ENCODE measurements around the gene SFTPA2.
"Not testable (repeated sequence)": the region's sequence is repeated elsewhere in the genome, so short reads cannot be mapped to it uniquely, and the experiment has no call there.

Gene SFTPA2

GRCh38 chr10:79556961-79557360 is 3.2 kb downstream of the SFTPA2 start:
- DNase-seq: not testable (repeated sequence)

GRCh38 chr10:79555354-79556309 is 4.6 kb downstream of the SFTPA2 start:
- no peak for DNase-seq

GRCh38 chr10:79552143-79552542 is 8.1 kb downstream of the SFTPA2 start:
- DNase-seq: no peak

GRCh38 chr10:79547973-79548372 is 12.2 kb downstream of the SFTPA2 start:
- no peak for DNase-seq

GRCh38 chr10:79547128-79547527 is 13.1 kb downstream of the SFTPA2 start:
- DNase-seq: not testable (repeated sequence)

GRCh38 chr10:79544926-79545659 is 15.1 kb downstream of the SFTPA2 start:
- DNase-seq: not testable (repeated sequence)

DNA sequence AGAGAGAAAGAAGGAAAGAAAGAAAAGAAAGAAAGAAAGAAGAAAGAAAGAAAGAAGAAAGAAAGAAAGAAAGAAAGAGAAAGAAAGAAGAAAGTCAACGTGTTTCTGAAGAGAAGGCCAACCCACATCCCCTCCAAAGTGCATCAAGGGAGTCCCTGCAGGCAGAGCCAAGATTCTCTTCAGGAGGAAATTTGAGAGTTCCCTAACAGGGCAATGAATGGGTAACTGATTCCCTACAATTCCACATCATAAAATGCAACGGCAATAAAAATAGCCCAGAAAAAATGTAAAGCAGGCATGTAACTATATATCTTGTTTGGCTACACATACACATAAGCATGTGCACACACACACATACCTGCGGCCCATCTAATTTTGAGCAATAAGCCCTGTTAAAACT is 15.8 kb downstream of the SFTPA2 start:
- DNase-seq: not testable (repeated sequence)

DNA sequence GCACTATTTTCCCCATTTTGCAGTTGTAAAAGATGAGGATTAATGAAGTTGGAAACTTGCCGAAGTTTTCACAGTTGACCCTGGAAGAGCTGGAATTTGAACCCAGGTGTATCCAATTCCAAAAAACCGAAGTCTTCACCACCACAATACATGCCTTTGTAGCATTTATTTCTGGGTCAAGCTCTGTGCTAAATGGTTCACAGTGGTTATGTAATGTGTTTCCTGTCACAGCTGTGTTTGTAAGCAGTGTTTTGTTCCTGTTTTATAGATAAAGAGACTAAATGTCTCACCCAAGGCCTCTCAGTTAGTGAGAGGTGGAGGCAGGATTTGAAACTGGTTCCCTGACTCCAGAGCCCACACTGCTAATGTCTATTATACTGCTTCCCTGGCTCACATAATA is 17.6 kb downstream of the SFTPA2 start:
- no peak for DNase-seq

DNA sequence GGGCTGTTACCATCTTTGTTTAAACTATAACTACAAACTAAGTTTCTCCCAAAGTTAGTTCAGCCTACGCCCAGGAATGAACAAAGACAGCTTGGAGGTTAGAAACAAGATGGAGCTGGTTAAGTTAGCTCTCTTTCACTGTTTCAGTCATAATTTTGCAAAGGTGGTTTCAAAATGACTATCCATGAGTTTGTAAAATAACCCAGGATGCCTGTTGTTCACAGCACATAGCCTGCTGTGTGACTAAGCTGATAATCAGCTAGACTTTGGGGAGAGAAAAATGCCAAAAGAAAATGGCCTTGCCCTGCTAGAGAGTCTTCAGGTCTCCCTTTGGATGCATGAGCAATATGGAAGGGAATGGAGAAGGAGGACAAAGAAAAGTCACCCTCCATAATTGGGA is 19.3 kb downstream of the SFTPA2 start:
- DNase-seq: not testable (repeated sequence)

DNA sequence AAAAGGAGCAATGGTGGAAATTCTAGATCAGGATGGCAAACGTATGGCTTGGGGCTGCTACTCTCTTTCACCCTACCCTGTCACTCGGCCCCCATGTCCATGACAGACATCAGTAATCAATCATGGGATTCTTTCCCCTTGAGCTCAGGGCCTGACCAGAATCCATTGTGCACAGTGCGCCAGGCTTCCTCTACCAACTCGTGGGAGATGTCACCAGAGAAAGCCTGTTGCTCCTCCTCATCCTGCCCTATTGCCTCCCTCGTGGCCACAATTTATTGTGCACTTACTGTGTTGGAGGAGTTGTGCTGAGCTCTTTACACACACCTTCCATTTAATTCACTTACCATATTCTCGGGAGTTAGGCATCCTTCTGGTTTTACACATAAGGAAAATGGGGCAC is 21.9 kb downstream of the SFTPA2 start:
- DNase-seq: not testable (repeated sequence)

- not testable (repeated sequence) for DNase-seq
Observed at GRCh38 chr10:79533903-79534175, 26.4 kb downstream of the SFTPA2 start.

DNA sequence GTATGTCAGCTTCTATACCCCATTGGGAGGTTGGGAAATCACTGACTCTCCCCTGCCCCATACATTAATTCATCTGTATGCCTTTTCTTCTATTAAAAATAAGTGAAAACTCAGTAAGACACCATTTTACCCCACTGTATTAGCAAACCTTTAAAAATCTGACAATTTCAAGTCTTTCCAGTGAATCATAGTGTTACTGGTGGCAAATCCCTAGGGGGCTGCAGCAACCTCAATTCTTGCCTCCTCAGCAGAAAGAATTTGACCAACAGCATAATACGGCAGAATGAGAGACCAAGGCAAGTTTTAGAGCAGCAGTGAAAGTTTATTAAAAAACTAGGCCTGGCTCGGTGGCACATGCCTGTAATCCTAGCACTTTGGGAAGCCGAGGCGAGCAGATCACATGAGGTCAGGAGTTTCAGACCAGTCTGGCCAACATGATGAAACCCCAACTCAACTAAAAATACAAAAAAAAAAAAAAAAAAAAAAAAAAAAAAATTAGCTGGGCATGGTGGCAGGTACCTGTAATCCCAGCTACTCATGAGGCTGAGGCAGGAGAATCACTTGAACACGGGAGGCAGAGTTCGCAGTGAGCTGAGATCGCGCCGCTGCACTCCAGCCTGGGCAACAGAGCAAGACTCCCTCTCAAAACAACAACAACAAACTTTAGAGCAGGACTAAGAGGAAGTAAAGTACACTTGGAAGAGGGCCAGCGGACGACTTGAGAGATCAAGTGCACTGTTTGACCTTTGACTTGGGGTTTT is 26.9 kb downstream of the SFTPA2 start:
- not testable (repeated sequence) for DNase-seq

DNA sequence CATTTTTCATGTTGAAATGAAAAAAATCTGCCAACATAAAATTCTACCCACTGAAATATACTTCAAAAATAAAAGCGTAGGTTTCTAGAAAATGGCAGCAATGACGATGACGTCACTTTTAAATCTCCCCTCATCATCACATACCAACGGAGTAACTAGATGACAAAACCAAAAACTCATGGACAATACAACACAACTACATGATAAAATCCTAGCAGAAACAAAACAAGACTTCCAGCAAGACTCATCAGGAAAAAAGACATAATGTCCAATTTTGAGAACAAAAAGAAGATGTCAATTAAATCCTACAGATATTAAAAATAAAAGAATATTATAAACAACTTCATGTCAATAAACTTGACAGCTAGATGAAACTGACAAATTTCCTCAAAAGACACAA is 31.9 kb downstream of the SFTPA2 start:
- not testable (repeated sequence) for DNase-seq

- not testable (repeated sequence) for DNase-seq
Observed at GRCh38 chr10:79525049-79525710, 35.0 kb downstream of the SFTPA2 start.

DNA sequence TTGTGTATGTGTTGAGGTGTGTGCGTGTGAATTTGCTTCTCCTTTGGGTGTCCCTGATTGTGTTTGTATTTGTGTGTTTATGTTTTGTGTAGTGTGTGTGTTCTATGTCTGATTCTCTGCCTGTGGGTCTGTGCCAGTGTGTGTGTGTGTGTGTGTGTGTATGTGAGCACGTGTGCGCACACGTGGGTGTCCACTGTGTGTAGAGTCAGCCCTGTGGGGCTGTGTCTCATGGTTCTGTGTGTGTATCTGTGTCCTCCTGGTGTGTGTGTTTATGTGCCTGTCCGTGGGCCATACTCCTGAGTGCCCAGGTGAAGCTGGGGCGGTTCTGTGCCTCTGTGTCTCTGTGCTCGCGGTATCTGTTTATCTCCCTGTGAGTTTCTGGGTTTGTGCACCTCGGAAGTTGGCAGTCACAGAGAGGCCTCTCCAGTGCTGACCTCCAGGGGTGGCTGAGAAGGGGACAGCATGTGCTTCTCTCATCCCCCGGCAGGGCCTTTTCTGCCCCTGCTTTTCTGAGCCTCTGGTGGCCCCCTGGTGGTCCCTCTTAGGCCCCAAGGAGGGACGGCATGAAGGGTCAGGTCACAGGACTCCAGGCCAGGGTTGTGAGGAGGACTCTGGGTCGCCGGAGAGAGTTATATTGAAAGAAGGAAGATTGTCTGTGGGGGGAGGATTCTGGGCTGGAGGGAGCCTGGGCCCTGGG is 36.9 kb downstream of the SFTPA2 start:
- DNase-seq: not testable (repeated sequence)

DNA sequence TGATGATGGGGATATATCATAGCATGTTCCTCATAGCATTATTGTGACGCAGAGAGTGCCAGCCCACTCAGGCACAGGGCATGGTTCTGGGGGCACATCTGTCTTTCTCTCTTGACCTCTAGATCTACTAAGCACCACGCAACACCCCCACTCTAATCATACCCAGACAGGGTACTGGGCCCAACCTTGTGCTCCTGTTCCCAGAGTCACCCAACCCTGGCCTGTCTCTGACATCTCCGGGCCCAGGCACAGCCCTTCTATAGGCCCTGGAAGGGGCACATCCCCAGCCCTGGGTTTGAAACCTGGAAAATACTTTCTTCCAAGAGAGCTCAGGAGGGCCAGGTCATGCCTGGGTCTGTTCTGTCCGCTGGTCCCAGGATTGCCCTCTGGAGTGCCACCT is 37.7 kb downstream of the SFTPA2 start:
- not testable (repeated sequence) for DNase-seq

- not testable (repeated sequence) for DNase-seq
Observed at GRCh38 chr10:79521751-79522150, 38.5 kb downstream of the SFTPA2 start.

GRCh38 chr10:79517567-79517966 is 42.6 kb downstream of the SFTPA2 start:
- not testable (repeated sequence) for DNase-seq

- DNase-seq: not testable (repeated sequence)
Observed at GRCh38 chr10:79516532-79517205, 43.5 kb downstream of the SFTPA2 start.

DNA sequence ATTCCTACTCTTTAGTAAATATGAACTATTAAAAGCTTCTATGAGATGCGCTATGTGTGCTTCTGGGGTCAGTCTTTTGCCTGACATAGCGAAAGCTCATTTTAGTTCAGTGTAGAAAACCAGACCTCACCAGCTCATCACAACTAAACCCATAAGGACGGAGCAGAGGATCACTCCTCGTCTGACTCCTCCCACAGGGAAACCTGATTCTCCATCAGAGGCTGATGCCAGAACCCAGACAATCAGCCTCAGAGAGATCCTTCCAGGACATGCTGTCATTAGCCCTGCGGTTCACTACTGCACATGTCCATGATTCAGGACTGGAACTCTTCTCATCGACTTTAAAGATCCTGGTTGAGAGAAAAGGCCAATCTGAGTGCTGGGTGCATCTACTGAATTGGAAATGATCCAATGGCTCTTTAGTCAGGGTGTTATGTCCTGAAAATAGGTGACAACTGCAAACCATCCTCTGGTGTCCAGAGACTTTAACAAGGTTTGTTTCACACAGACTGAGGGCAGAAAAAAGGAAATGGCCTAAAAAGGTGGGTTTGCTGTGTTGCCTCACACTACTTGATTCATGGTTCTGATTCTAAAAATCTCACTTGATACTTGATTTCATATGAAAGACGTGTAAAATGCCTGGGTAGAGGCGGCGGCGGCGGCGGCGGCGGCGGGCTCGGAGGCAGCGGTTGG is 48.2 kb downstream of the SFTPA2 start, which contains the start of gene EIF5AL1:
EIF5AL1 (plus strand) TSS at position 643 of the 693 bp plus-strand sequence. CDS start 117 bp downstream, outside the sequence.
- DNase-seq: not testable (repeated sequence)

Measured in NCI-H187 treated with DMSO at 0.1 percent for 48 hours (cell line).